GM20000 (cell line): ENCODE measurements around the gene SERINC5.

Experiments
- DNase-seq: peaks from one replicate; pipeline ENCODE4 v3.0.0; 2012; ENCODE audit warnings: low spot score
- TF ChIP-seq, protein P1 (sequence below): IDR thresholded peaks from 2 replicates; pipeline ENCODE4 v1.5.1; 2012; ENCODE audit warnings: mild to moderate bottlenecking, control low read depth; ENCODE audit errors: extremely low read depth, missing control alignments

Gene SERINC5

DNA sequence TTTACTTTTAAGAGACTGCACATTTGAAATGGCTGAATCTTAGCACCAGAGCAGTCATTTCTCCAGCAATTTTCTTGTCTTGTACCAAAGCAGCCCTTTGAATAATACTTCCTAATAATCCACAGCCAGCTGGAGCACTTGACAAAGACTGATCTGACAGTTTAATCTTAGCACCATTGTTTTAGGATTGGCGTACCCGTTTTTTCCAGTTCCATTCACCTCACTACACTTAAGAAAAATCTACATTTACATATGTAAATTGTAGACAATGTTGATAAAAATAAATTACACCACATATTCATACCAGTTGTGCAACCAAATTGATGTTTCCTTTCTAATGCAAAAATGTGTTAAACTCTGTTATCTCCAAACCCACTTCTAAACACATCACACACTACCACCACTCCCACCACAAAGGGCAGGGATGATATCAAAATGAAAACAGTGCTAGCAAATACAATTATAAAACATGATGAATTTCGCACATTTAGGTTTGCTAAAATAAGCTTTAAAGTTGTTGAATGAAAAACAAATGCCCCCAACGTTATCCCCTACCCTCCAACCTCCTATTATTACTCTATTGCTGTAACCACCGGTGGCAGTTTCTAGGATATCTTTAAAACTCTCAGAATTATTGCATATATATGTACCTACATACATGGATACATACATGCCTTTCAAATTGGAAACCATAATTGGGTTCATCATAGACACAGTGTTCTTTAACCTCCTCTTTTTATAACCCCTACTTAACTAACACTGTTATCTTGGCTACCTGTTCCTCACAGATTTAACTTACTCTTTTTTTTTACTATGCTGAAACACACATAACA lies 21.5 kb downstream of the SERINC5 start:
- no peak for DNase-seq
- TF ChIP-seq, protein P1, sequence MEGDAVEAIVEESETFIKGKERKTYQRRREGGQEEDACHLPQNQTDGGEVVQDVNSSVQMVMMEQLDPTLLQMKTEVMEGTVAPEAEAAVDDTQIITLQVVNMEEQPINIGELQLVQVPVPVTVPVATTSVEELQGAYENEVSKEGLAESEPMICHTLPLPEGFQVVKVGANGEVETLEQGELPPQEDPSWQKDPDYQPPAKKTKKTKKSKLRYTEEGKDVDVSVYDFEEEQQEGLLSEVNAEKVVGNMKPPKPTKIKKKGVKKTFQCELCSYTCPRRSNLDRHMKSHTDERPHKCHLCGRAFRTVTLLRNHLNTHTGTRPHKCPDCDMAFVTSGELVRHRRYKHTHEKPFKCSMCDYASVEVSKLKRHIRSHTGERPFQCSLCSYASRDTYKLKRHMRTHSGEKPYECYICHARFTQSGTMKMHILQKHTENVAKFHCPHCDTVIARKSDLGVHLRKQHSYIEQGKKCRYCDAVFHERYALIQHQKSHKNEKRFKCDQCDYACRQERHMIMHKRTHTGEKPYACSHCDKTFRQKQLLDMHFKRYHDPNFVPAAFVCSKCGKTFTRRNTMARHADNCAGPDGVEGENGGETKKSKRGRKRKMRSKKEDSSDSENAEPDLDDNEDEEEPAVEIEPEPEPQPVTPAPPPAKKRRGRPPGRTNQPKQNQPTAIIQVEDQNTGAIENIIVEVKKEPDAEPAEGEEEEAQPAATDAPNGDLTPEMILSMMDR: no peak

DNA sequence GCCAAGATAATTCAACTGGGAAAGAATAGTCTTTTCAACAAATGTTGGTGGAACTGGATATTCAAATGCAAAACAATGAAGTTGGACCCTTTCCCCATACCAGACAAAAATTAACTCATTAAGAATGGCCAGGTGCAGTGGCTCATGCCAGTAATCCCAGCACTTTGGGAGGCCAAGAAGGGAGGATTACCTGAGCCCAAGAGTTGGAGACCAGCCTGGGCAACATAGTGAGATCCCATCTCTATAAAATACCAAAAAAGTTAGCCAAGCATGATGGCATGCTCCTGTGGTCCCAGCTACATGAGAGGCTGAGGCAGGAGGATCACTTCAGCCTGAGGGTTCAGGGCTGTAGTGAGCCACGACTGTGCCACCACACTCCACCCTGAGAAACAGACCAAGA lies 24.2 kb downstream of the SERINC5 start:
- TF ChIP-seq, protein P1: no peak
- no peak for DNase-seq

GRCh38 chr5:80231243-80231642 lies 24.6 kb downstream of the SERINC5 start:
- no peak for DNase-seq
- TF ChIP-seq, protein P1: no peak

GRCh38 chr5:80230269-80230992 lies 25.4 kb downstream of the SERINC5 start:
- TF ChIP-seq, protein P1: no peak
- no peak for DNase-seq

DNA sequence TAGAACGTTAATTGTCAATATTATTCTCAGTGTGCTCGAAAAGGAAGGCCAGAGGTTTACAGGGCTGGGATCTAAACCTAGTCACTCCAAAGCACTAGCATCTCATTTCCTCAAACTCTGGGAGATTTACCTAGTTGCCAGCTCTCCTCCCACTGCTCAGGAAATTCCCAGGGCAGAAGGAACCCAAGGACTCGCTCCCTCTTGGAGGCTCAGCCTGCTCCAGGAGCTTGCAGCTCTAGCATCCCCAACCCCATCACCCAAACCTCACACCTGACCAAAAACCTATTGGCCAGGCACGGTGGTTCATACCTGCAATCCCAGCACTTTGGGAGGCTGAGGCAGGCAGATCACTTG lies 26.0 kb downstream of the SERINC5 start:
- TF ChIP-seq, protein P1: no peak

GRCh38 chr5:80227979-80228596 lies 27.8 kb downstream of the SERINC5 start:
- DNase-seq: no peak
- TF ChIP-seq, protein P1: no peak

More for the DNA sequence above, 26.0 kb downstream of the SERINC5 start:
- no peak for DNase-seq

DNA sequence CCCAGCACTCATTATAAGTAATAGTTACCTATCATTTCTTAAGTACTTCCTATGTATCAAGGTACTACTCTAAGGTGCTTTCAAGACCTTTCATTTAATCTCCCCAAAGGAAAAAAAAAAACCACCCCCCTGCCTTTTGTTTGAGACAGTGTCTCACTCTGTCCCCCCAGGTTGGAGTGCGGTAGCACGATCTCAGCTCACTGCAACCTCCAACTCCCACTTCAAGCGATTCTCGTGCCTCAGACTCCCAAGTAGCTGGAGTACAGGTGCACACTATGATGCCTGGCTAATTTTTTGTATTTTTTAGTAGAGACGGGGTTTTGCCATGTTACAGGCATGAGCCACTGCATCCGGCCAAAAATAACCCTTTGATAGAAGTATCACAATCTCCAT lies 29.9 kb downstream of the SERINC5 start:
- DNase-seq: no peak
- TF ChIP-seq, protein P1: no peak
